Psoas muscle (tissue), 8 donors: Measurements from ENCODE around the gene PYDC1. TPM values are rescaled to one million over a fixed set of nuclear protein-coding genes. Genes with fewer than 3 reads are reported as not detected.

Source experiments
- ATAC-seq, 4 donors: fragments of 200-7000 bp; cut with Tn5 transposase; one replicate each; pipeline ENCODE4 v1.9.1; 2020; ENCODE audit warnings: moderate library complexity in 3 of 4, mild to moderate bottlenecking in 2 of 4
- DNase-seq, 2 donors: peaks; one replicate each; pipeline ENCODE4 v3.0.0-alpha.2; 2020
- H3K27ac ChIP-seq: fragments of 200-600 bp; one replicate; pipeline ENCODE4 v1.8.0; 2022
- H3K27me3 ChIP-seq, 3 donors: fragments of 200-600 bp in 1 of 3; one replicate each; pipeline versions ENCODE4 v1.6.1 to v1.8.0; 2013 to 2022; ENCODE audit warnings: low read length in 2 of 3, mild to moderate bottlenecking in 2 of 3, moderate library complexity in 1 of 3; ENCODE audit not compliant: insufficient read depth in 3 of 3
- H3K36me3 ChIP-seq, 2 donors: fragments of 200-600 bp in 1 of 2; one replicate each; pipeline versions ENCODE4 v1.6.1 to v1.8.0; 2013 to 2022; ENCODE audit warnings: low read depth in 1 of 2, mild to moderate bottlenecking in 1 of 2, moderate library complexity in 1 of 2; ENCODE audit not compliant: insufficient read depth in 1 of 2
- H3K4me1 ChIP-seq: fragments of 200-600 bp; one replicate; pipeline ENCODE4 v1.8.0; 2022
- H3K4me3 ChIP-seq: fragments of 200-600 bp; one replicate; pipeline ENCODE4 v1.8.0; 2022; ENCODE audit warnings: mild to moderate bottlenecking
- H3K9me3 ChIP-seq: fragments of 200-600 bp; one replicate; pipeline ENCODE4 v1.8.0; 2022
- WGBS, 3 donors: extraction: QIAGEN DNeasy Blood & Tissue Kit; methylation state at CpG; one replicate each; pipeline versions ENCODE4 v1.1.6 to v1.1.7; 2013; 5-methylcytosine and 5-hydroxymethylcytosine counted together
- intact Hi-C, 2 donors: fragments of 100-400 bp; cut with DNase I; formaldehyde crosslinking; loops; one replicate each; pipeline versions ENCODE4 v1.11.0 to v1.14.2; 2022
- polyA plus RNA-seq, 3 donors: library from polyadenylated mRNA; stranded (reverse); fragments of 200-250 nt; gene quantifications; one replicate each; pipeline ENCODE4 v1.2.3, GENCODE V29; 2013
- total RNA-seq, 4 donors: library from RNA; stranded (reverse); fragmentation: NEBNext Ultra II Directional in 2 of 4; extraction: Animal tissue kit (Norgen Biotek cat#: 25700) in 2 of 4; gene quantifications; one replicate each; pipeline versions ENCODE4 v1.2.1 to v1.2.4, GENCODE V29; 2021 to 2023
- TF ChIP-seq, protein P1 (sequence below): fragments of 200-600 bp; IDR thresholded peaks from one replicate; pipeline ENCODE4 v1.8.0; 2022; ENCODE audit warnings: antibody characterized with exemption
- donor health status: healthy with polysubstance abuse.
- donor health status: DM: no; HTN: no; CAD: no; lungs with moderate emphysema.
- donor health status: Bipolar disorder and iron deficiency.
- donor health status: healthy.
- donor health status: DM: yes; HTN: yes; CAD: no.
- donor health status: DM: no; HTN: no; CAD: no.
- donor health status: DM: no; HTN: no; CAD: no.
- donor health status: DM: yes; HTN: yes; CAD: no.

The PYDC1 gene
- total and polyA plus RNA-seq, 7 donors: not detected

DNA sequence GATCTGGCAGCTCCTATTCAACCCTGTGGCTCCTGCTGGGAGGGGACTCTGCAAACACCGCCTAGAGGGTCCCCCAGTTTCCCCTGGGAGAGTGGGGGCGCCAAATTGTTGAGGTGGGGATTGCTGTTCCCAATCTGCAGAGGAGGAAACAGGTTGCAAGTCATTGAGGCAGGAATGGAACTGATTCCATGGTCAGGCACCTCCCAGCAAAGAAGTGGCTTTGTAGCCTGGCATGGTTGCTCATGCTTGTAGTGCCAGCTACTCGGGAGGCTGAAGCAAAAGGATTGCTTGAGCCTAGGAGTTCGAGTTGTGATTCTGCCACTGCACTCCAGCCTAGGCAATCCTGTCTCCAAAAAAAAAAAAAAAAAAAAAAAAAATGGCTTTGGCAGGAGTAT lies 198 bp upstream of the PYDC1 start:
- DNase-seq: no peak
- Histone ChIP-seq H3K27me3 (no peaks in the 10 kb centered on the region), H3K4me1 (peaks cover 52% of the 10 kb centered on the region), H3K36me3 (peaks cover 0 to 34% of the 10 kb centered on the region in 2 donors), H3K27ac (peak overlapping the region; percentile 99), H3K4me3 (peak overlapping the region; percentile 89), H3K9me3 (no peaks in the 10 kb centered on the region)
- ATAC-seq: no peak
- intact Hi-C loops: loop anchor here (5.0 to 10.0 kb wide), 4 partner anchors 35 to 238 kb away; partner anchors contain the start of genes ARMC5 (in 1 of the 2), FUS (in 1 of the 2) and ZNF843 (in 1 of the 2)
- WGBS, 3 donors: 42 to 50% (median 44%) methylated on average over 4 of the region's 4 CpGs
- TF ChIP-seq, protein P1, sequence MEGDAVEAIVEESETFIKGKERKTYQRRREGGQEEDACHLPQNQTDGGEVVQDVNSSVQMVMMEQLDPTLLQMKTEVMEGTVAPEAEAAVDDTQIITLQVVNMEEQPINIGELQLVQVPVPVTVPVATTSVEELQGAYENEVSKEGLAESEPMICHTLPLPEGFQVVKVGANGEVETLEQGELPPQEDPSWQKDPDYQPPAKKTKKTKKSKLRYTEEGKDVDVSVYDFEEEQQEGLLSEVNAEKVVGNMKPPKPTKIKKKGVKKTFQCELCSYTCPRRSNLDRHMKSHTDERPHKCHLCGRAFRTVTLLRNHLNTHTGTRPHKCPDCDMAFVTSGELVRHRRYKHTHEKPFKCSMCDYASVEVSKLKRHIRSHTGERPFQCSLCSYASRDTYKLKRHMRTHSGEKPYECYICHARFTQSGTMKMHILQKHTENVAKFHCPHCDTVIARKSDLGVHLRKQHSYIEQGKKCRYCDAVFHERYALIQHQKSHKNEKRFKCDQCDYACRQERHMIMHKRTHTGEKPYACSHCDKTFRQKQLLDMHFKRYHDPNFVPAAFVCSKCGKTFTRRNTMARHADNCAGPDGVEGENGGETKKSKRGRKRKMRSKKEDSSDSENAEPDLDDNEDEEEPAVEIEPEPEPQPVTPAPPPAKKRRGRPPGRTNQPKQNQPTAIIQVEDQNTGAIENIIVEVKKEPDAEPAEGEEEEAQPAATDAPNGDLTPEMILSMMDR: no peak

DNA sequence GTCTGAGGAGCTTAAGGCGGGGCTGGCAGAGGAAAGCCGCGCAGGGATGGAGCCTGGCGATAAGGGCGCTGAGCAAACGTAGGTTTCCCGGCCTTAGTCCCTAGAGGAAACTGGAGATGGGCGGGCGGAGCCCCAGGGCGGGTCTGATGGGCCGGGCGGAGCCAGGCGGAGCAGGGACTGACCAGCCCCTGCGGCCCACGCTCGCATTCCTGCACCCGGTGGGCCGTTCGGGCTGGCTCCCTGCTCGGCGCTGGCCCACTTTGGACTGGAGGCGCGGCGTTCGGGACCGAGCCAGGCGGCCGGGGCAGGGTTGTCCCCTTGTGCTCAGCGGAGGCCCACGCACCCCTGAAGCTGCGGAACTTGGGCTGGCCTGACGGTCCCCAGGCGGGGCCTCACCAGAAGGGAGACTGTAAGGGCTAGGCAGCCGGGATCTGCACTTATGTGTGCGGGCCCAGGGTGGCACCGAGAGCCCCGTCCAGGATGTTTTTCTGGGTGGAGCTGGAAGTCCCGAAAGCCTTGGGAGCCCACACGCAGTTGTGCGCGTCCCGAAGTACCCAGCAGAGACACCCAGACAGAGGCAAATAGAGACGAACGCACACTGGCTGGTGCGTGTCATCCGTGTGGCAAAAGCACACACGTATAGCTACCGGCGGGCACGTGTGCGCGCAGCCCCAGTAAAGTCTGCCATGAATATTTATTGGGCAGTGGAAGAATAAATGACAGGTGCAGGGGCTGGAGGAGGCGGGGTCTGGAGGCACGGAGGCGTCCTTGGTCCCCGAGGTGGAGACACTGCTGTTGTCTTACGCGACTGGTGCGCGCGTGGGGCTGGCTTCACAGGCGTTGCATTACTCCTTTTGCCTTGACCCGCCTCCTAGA lies 1.4 kb downstream of the PYDC1 start:
- Histone ChIP-seq H3K27me3 (no peaks in the 10 kb centered on the region), H3K9me3 (no peaks in the 10 kb centered on the region), H3K36me3 (peaks cover 0 to 25% of the 10 kb centered on the region in 2 donors), H3K4me3 (peak overlapping the region; percentile 89), H3K27ac (peak overlapping the region; percentile 99), H3K4me1 (peaks cover 52% of the 10 kb centered on the region)
- ATAC-seq (peak; percentile 68 to 76 (median 73)), DNase-seq (peak; percentile 76 to 89)
- 1 to 2% (median 1%) methylated on average over 34 to 63 of the region's 63 CpGs for WGBS, 3 donors
- TF ChIP-seq, protein P1: no peak
- intact Hi-C loops: loop anchor here (5.0 to 10.0 kb wide), 4 partner anchors 33 to 239 kb away; partner anchors contain the start of genes ARMC5 (in 1 of the 2), FUS (in 1 of the 2) and ZNF843 (in 1 of the 2)

DNA sequence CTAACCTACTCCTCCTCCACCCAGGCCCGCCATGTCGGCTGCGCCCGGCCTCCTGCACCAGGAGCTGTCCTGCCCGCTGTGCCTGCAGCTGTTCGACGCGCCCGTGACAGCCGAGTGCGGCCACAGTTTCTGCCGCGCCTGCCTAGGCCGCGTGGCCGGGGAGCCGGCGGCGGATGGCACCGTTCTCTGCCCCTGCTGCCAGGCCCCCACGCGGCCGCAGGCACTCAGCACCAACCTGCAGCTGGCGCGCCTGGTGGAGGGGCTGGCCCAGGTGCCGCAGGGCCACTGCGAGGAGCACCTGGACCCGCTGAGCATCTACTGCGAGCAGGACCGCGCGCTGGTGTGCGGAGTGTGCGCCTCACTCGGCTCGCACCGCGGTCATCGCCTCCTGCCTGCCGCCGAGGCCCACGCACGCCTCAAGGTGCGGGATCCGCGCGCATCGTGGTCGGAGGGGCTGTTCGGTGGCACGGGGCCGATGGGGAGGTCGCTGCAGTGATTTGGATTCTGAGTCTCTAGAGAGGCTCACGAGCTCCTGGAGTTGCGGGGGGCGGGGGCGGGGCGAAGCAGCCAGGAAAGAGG lies 2.1 kb downstream of the PYDC1 start:
- peaks cover 0 to 20% of the 10 kb centered on the region in 2 donors for H3K36me3 ChIP-seq
- peak overlapping the region; percentile 99 for H3K27ac ChIP-seq
- TF ChIP-seq, protein P1: no peak
- 2 to 4% (median 4%) methylated on average over 49 to 58 of the region's 58 CpGs for WGBS, 3 donors
- H3K4me3 ChIP-seq: peak overlapping the region; percentile 89
- DNase-seq: peak; percentile 40 to 65
- H3K4me1 ChIP-seq: peaks cover 49% of the 10 kb centered on the region
- no peaks in the 10 kb centered on the region for H3K9me3 ChIP-seq
- intact Hi-C loops: loop anchor here (5.0 to 10.0 kb wide), 4 partner anchors 32 to 240 kb away; partner anchors contain the start of genes ARMC5 (in 1 of the 2), FUS (in 1 of the 2) and ZNF843 (in 1 of the 2)
- H3K27me3 ChIP-seq: no peaks in the 10 kb centered on the region
- ATAC-seq: peak; percentile 21 to 52 (median 41)

DNA sequence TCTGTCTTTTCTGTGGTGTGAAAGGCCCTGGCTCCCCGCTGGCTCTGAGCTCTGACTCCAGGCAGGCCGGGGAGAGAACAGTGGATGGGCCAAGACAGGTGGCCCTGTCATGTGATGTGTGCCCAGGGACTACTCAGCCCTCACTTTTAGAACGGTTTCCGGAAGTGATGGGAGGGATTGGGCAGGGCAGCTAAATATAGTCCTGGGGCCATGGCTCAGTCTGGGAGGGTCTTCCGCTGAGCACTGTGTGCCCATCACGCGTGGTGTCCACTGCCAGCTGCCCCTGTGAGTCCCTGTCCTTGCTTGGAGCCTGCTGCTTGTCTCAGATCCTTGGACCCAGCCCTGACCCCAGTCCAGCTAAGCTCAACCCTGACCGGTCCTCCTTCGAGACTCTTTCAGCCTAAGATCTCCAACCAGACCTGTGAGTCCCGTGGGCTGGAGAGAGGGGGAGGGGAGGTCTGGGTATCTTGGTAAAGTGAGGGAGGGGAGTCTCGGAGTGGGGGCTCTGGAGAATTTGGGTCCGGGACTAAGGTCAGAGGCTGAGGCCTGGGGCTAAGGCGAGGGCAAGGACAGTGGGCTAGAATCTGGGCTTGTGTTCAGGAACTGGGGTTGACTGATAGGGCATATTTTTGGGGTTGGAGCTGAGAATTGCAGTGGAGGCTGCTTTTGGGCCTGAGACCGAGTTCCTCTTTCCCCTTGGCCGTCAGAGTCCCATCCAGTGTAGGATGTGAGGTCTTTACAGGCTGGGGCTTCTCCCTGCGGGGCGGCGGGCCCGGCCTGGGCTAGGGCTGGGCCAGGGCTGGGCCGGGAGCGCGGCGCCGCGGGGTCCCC lies 2.8 kb downstream of the PYDC1 start, which contains the start of gene TRIM72:
TRIM72 (plus strand) TSS at position 243 of the 831 bp plus-strand sequence. CDS start 620 bp downstream, outside the sequence.
- DNase-seq: peak; percentile 80 to 94
- H3K27me3 ChIP-seq: no peaks in the 10 kb centered on the region
- H3K27ac ChIP-seq: peak within 1 kb of the TSS; percentile 99
- H3K4me3 ChIP-seq: peak within 1 kb of the TSS; percentile 89
- H3K4me1 ChIP-seq: peaks cover 42% of the 10 kb centered on the region
- TF ChIP-seq, protein P1: no peak
- H3K36me3 ChIP-seq: peaks cover 0 to 13% of the 10 kb centered on the region in 2 donors
- WGBS, 3 donors: 19 to 32% (median 22%) methylated on average over 20 to 25 of the region's 25 CpGs
- intact Hi-C loops: loop anchor here (2.0 to 10.0 kb wide), 2 partner anchors 33 to 241 kb away; partner anchors contain the start of genes ARMC5 (in 1 of the 2) and FUS (in 1 of the 2)
- H3K9me3 ChIP-seq: no peaks in the 10 kb centered on the region
- ATAC-seq: peak; percentile 86 to 91 (median 88)
